Measurements from ENCODE around the gene LTBP2.

The LTBP2 gene

GRCh38 chr14:74638066-74638465 lies 26.0 kb upstream of the LTBP2 start:
- peak; percentile 98 to 99 for DNase-seq

DNA sequence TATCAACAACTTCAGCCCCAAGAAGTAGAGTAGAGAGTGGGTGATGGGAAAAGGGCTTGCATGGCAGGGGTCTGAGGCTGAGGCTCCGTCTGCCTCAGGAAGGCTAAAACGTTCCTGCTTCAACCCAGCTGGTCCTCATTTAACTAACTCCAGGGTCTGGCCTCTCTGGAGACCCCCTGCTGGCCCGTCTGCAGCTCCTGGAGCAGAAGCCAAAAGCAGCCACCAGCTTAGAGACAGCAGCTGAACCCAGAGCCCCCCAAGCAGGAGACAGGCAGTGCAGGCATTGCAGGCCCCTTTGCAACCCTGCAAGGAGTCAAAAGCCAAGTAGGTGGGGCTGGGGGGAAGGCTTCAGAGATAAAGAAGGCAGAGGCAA lies 25.1 kb upstream of the LTBP2 start:
- DNase-seq, result peak; percentile 44 to 70

DNA sequence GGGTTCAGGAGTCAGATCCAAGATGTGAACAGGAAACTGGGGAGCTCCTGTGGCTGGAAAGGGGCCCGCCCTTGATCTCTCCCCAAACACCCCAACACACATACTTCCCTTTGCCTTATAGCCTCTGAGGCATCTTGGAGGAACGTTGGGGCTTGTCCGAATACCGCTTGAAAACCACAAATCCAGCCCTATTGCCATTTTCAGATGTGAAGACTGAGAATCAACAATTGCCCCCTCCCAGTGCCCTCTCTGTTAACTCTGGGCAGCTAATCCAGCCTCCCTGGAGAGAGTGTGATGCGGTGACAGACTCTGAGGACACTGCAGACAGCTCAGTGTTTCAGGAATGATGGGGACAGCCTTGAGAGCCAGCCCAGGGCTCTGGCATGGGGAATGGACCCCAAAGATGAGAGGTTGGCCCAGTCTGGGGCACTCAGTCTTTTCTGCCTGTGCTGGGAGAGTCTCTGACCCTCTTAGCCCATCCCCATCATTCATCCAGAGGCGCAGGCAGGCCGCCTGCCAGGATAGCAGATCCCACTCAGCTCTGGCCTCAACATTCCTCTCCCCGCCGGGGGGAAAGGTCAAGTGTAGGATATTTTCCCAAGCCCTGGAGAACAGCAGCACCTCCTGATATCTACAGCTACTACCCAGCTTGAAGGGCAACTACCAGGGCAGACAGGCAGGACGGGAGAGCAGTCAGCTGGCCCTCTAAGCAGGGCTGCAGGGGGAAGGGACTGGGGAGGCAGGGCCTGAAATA lies 24.6 kb upstream of the LTBP2 start:
- DNase-seq, result peak; percentile 48 to 59

DNA sequence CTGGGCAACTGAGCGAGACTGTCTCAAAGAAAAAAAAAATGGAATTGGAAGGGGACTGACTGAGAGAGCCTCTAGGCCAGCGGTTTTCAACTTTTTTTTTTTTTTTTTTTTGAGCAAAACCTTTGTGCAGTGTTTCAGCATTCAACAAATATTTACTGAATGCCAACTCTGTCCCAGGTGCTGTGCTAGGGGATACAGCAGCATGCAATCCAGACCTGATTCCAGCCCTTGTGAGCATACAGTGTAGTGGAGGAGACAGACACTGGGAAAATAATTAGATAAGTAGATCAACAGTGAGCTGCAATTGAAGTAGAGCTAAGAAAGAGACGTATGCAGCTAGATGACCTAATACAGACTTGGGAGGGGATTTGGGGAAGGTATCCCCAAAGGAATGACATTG lies 23.8 kb upstream of the LTBP2 start:
- peak; percentile 13 to 45 for DNase-seq

DNA sequence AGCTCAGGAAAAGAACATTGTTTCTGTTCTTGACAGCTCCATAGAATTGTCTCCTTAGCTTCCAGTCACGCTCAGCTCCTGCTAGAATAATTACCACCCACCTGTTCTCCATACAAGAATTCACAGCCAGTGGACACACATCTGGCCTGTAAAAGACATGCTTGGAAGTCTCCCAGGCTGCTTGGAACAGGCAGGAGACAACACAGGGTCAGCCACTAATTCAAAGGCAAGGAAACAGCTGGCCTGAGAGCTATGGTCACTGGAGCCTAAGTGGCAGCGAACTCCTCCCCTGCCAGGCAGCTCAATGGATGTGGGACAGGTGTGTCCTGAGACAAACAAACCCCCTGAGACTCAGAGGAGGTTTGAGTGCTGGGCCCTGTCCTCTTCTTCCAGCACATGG lies 22.9 kb upstream of the LTBP2 start:
- DNase-seq, result peak; percentile 97 to 99

- peak; percentile 90 to 95 for DNase-seq
These were observed 22.4 kb upstream of the LTBP2 start for GRCh38 chr14:74634481-74634880.

DNA sequence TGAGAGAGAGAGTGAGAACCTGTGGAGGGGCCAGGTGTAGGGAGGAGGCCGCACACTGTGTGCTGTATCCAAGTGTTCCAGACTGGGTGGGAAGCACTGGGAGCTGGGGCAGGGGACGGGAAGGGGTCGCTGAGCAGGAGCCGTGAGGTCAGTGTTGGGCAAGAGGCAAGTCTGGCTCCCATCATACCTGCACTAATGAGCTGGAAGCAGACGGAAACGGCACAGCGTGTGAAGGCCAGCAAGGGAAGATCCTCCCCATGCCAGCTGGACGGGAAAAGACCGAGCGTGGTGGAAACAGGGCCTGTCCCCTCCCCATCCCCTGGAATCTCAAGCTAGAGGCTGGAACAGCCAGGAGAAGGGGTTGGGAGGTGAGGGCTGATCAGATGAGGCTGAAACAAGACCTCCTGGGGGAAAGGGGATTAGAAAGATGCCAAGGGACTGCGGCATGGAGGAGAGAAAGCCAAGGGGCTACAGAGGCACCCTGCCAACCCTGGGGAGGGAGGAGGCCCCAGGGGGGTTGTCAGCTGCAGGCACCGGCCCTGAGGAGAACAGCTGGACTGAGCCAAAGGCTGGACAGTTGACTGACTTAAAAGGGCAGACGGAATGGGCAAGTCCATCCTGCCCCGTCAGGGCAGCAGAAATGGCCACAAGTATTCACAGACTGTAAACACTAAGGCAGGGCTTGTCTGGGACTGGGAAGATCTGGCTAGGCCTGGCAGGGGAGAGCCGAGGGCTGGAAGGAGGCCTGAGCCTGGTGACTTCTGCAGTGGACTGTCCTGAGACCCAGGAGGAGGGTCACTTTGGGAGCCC lies 19.0 kb upstream of the LTBP2 start:
- DNase-seq, result peak in 1 of 2 experiments; percentile 39

DNA sequence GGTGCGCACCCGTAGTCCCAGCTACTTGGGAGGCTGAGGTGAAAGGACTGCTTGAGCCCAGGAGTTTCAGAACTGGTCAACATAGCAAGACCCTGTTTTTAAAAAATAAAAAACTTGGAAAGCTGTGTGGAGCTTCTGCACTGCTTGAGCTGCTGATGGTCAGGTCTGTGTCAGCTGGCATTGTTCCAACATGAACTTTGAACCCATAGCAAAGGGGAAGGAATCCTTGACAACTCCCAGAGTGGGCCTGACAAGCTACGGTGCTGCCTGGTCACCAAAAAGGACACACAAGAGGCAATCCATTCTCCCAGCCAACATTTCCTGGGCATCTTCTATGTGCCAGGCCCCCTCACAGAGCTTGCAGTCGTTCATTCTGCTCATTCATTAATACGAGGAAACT lies 16.4 kb upstream of the LTBP2 start:
- no peak for DNase-seq

GRCh38 chr14:74627076-74627475 lies 15.0 kb upstream of the LTBP2 start:
- DNase-seq, result no peak

GRCh38 chr14:74622257-74622656 lies 10.2 kb upstream of the LTBP2 start:
- DNase-seq, result no peak

DNA sequence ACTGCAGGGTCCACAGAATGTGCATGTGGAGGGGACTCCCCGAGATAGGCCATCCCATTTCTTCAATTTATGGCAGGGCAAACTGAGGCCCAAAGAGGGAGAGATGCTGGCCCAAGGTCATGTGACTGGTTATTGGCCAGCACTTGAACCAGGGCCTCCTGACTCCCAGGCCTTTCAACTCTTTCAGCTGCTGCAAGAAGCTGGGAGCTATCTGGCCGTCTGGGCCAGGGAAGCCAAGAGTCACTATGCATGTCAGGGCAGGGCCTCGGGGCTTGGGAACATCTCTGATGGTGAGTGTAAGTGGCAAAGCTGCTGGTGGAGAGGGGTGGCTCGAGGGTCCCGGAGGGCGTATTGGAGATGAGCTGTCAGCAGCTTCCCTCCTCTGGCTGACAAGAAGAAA lies 9.5 kb upstream of the LTBP2 start:
- DNase-seq, result no peak

DNA sequence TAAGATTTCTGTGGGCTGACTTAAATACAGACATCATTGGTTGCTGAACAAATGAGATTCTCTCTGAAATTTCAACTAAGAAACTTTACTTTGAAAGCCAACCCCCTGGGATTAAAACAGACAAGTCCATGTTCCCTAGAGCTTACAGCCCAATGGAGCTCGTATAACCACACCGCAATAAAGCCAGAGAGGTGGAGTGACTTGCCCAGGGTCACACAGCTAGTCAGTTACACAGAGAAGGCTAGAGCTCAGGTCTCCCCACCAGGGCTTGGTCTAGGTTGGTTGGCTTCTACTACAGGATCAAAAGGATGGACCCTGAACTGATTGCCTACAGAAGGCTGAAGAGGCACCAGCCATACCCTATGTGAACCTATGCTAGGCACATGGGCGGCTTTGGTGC lies 8.9 kb upstream of the LTBP2 start:
- no peak for DNase-seq

DNA sequence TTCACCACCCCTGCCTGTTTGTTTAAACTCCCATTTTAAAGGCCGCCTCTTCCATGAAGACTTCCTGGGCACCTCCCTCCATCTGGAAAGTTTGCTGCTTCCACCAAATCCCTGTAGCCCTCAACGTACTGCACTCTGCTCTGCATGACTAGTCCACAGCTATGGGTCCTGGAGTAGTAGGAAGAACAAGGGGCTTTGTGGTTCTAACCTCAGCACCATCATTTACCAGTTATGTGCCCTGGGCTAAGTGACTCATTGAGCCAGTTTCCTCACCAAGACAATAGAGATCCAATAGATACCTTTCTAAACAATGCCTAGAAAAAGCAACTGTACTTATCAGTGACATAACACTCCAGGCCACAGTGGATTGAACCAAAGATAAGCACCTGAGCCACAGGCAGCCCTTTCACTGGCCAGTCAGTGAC lies 8.5 kb upstream of the LTBP2 start:
- no peak for DNase-seq

DNA sequence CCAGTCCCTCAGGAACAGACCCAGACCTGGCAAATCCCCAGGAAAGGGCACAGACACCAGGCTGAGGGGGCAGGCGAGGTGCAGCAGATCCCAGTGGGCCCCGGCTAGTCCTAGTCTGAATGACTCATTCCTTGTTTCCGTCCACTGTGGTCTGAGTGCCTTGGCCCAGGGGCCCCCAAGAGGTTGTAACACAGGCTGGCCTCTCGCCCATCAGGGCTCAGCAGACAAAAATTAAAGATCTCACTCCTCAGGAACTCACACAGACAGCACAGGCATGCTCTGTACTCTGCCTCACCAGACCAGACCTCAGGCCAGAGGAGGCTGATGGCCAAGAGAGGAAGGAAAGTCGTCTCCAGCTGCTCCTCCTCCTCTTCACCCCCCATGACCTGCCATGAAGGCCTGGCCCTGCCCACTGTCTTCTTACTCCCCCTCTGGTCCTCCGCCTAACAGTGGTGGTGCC lies 7.7 kb upstream of the LTBP2 start:
- no peak for DNase-seq

GRCh38 chr14:74618078-74618952 lies 6.3 kb upstream of the LTBP2 start:
- no peak for DNase-seq

DNA sequence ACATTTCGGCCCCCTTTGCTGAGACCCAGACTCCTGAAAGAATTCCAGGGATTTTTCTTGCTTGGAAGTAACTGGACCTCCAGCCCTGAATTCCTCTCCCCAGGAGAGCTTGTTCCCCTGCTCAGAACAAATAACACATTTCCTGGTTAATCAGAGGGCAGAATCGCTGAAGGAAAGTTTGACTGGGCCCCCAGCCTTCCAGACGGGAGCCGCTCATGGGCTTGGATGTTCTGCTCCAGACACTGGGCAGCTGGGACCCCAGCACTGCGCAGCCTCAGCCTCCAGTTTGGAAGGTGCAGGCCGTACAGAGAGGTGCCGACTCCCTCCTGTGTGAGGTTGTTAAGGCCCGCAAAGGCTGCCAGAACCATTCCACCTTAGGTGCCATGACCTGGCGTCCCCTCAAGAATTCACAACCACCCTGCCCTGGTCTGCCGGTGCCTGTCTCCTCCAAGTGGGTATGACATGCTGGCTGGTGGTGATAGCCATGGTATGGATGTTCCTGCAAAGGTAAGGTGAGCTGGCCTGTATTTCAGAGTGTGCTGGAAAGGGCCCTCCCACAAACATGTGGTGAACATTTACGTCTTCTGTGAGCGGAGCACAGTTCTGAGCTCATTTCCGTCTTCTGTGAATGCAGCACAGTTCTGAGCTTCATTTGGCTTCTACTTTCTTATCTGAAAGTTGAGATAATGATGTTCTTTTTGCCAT lies 5.1 kb upstream of the LTBP2 start:
- no peak for DNase-seq

DNA sequence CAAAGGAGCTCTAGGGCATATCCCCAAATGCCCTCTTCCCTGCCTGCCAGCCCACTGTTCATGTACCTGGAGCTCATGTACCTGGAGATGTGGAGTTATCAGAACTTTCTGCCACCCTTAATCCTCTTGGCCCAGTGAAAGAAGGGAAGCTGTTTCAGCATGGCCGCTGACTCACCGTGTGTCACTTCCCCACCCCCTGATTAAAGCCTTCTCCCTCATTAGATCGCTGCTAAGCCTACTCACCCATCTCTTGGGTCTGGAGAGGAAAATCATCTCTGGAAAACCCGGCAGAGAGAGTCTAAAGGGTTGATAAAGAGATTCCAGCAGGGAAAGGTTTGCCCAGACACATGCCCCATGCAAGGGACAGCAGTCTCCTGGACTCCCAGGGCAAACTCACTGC lies 4.5 kb upstream of the LTBP2 start:
- DNase-seq, result no peak

- DNase-seq, result no peak
These were observed 3.7 kb upstream of the LTBP2 start for GRCh38 chr14:74615735-74616134.

DNA sequence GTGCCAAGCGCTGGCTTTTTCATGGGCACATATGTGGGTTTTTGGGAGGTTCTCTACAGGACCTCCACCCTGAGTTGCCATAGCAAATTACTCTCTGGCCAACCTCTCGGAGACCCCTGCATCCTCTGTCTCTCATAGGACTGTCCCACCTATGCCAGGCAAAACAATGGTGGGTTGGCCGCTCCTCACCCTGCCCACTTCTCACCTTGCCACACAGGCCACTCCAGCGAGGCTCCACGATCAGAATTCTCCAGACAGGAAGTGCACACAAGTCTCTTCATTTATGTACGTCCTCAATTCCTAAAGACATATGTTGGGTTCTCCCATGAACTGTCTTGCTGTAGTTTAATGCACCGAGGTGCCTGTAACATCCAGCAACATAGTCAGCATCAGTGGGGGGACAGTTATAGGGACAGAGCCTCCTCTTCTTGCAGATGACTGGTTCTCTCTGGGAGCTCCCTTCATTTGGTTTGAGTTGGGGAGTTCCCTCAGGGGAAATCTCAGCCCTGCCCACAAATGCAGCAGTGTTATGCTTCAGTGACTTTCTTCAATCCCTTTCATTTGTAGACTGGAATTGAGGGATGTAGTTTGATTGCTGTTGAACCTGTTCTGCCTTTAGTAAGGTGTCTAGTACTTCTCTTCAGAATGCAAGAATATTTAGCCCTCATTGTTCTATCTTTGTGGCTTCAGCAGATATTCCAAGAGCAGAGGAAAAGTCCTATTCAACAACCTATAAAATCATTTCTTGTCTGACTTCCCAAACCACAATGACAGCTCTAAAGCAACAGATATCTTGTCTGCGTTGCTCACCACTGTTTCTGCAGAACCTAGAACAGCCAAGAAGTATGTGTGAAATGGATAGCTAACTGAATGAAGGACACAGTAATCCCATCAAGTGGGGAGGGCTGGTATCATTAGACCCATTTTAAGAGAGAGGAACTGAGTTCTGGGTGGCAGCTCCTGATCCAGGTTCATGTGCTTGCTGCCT lies 2.8 kb upstream of the LTBP2 start:
- no peak for DNase-seq

DNA sequence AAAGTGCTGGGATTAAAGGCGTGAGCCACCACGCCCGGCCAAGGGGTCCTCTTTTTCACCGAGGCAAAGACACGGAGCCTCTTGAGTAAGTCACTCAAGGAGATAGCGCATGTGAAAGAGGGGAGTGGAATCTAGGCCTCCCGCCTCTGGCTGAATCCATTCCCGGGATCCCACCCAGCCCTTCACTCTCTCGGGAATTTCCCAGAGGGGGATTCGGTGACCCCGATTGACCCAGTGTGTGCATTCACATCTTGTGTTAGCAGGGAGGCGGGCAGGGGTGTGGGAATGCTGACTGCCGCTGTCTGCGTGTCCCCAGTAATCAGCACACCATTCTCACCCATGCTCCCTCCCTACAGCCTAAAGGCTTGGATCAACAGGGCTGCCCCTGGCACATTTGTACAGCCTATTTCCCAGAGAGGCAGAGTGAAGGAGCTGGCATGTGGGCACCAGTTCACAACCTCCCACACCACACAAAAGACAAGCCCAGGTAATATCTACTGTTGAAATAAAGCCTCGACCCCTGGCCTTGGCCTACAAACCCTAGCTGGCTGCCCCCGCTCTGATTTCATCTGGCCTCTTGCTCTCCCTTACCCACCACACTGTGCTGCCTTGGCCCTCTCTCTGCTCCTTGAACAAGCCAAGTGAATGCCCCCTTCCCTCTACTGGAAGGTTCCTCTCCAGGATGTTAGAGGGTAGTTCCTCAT lies 1.3 kb upstream of the LTBP2 start:
- DNase-seq, result no peak
